Measurements from ENCODE around the gene ASNS. TPM values are rescaled to one million over a fixed set of nuclear protein-coding genes. Genes with fewer than 3 reads are reported as not detected.

Gene ASNS
- total and polyA plus RNA-seq, 2 experiments from 2014 or later, result 163 to 166 TPM

GRCh38 chr7:97842006-97842405 lies 30.2 kb downstream of the ASNS start:
- no peak for ATAC-seq
- no peaks in the 10 kb centered on the region for H4K20me1 ChIP-seq (replicated peaks; ENCODE audit: insufficient read depth)
- H3K79me2 ChIP-seq (replicated peaks; ENCODE audit: insufficient read depth), result no peaks in the 10 kb centered on the region
- no peaks in the 10 kb centered on the region for H3K36me3 ChIP-seq (ENCODE audit: insufficient read depth)
- no peaks in the 10 kb centered on the region for H3K4me1 ChIP-seq (ENCODE audit: insufficient read depth)
- Mint-ChIP-seq H3K4me3 (no peak overlapping the region), H3K36me3 (ENCODE audit: low read depth) (peaks cover 16% of the 10 kb centered on the region; the same call in 2 of the 3 replicates), H3K9me3 (peaks cover 24% of the 10 kb centered on the region), H3K27ac (no peak overlapping the region), H3K4me1 (no peaks in the 10 kb centered on the region), H3K27me3 (ENCODE audit: insufficient read depth, low read depth, poor library complexity) (peaks cover 6% of the 10 kb centered on the region)
- no peak overlapping the region for H3K4me2 ChIP-seq
- no peak overlapping the region for H3K27ac ChIP-seq (ENCODE audit: low read depth)
- TF ChIP-seq CTCF (conservative IDR thresholded peaks at IDR 0.05; ENCODE audit: low read depth in 2 of 2) (no peak), POLR2AphosphoS5 (IDR thresholded peaks at IDR 0.05; ENCODE audit: low read depth) (no peak), ZNF114 (CRISPR knock-in tag; IDR thresholded peaks at IDR 0.05) (no peak), NANOG (IDR thresholded peaks at IDR 0.05; ENCODE audit: borderline replicate concordance) (no peak), ZNF331 (CRISPR knock-in tag; IDR thresholded peaks at IDR 0.05; ENCODE audit: low read depth) (no peak), EZH2phosphoT487 (IDR thresholded peaks at IDR 0.05; ENCODE audit: unreplicated experiment) (no peak), JUNB (IDR thresholded peaks at IDR 0.05; ENCODE audit: unreplicated experiment) (no peak)
- TF ChIP-seq, protein P1, sequence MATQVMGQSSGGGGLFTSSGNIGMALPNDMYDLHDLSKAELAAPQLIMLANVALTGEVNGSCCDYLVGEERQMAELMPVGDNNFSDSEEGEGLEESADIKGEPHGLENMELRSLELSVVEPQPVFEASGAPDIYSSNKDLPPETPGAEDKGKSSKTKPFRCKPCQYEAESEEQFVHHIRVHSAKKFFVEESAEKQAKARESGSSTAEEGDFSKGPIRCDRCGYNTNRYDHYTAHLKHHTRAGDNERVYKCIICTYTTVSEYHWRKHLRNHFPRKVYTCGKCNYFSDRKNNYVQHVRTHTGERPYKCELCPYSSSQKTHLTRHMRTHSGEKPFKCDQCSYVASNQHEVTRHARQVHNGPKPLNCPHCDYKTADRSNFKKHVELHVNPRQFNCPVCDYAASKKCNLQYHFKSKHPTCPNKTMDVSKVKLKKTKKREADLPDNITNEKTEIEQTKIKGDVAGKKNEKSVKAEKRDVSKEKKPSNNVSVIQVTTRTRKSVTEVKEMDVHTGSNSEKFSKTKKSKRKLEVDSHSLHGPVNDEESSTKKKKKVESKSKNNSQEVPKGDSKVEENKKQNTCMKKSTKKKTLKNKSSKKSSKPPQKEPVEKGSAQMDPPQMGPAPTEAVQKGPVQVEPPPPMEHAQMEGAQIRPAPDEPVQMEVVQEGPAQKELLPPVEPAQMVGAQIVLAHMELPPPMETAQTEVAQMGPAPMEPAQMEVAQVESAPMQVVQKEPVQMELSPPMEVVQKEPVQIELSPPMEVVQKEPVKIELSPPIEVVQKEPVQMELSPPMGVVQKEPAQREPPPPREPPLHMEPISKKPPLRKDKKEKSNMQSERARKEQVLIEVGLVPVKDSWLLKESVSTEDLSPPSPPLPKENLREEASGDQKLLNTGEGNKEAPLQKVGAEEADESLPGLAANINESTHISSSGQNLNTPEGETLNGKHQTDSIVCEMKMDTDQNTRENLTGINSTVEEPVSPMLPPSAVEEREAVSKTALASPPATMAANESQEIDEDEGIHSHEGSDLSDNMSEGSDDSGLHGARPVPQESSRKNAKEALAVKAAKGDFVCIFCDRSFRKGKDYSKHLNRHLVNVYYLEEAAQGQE (IDR thresholded peaks at IDR 0.05; ENCODE audit: unreplicated experiment), result no peak
- TF ChIP-seq, protein P2, sequence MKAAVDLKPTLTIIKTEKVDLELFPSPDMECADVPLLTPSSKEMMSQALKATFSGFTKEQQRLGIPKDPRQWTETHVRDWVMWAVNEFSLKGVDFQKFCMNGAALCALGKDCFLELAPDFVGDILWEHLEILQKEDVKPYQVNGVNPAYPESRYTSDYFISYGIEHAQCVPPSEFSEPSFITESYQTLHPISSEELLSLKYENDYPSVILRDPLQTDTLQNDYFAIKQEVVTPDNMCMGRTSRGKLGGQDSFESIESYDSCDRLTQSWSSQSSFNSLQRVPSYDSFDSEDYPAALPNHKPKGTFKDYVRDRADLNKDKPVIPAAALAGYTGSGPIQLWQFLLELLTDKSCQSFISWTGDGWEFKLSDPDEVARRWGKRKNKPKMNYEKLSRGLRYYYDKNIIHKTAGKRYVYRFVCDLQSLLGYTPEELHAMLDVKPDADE (IDR thresholded peaks at IDR 0.05), result no peak
- H3K9me2 ChIP-seq (ENCODE audit: insufficient read depth), result no peaks in the 10 kb centered on the region
- no peaks in the 10 kb centered on the region for H3K27me3 ChIP-seq (ENCODE audit: insufficient read depth)
- no peak for DNase-seq (ENCODE audit: low spot score)
- H3F3A ChIP-seq (replicated peaks; ENCODE audit: low read depth), result no peaks in the 10 kb centered on the region
- H3K4me3 ChIP-seq, result no peak overlapping the region
- no peak overlapping the region for H2AFZ ChIP-seq
